ENCODE results near the gene CDKAL1. TPM values are rescaled to one million over a fixed set of nuclear protein-coding genes. Genes with fewer than 3 reads are reported as not detected.

CDKAL1 gene
- total RNA-seq, 4 donors from 2014 or later, result 13.5 to 21.2 (median 17.3) TPM

- Histone ChIP-seq H3K9me3 (peaks cover 0 to 12% (median 4%) of the 10 kb centered on the region in 4 donors), H3K36me3 (peaks cover 0 to 16% (median 0%) of the 10 kb centered on the region in 3 donors), H3K27ac (no peak overlapping the region), H3K4me3 (no peak overlapping the region), H3K27me3 (no peaks in the 10 kb centered on the region), H3K4me1 (peaks cover 0 to 6% (median 0%) of the 10 kb centered on the region in 4 donors)
- no peak for DNase-seq (ENCODE audit: low spot score in 2 of 2)
- TF ChIP-seq EP300 (IDR thresholded peaks at IDR 0.05), result no peak
- no peak for TF ChIP-seq POLR2A (IDR thresholded peaks at IDR 0.05)
- TF ChIP-seq, protein P1, sequence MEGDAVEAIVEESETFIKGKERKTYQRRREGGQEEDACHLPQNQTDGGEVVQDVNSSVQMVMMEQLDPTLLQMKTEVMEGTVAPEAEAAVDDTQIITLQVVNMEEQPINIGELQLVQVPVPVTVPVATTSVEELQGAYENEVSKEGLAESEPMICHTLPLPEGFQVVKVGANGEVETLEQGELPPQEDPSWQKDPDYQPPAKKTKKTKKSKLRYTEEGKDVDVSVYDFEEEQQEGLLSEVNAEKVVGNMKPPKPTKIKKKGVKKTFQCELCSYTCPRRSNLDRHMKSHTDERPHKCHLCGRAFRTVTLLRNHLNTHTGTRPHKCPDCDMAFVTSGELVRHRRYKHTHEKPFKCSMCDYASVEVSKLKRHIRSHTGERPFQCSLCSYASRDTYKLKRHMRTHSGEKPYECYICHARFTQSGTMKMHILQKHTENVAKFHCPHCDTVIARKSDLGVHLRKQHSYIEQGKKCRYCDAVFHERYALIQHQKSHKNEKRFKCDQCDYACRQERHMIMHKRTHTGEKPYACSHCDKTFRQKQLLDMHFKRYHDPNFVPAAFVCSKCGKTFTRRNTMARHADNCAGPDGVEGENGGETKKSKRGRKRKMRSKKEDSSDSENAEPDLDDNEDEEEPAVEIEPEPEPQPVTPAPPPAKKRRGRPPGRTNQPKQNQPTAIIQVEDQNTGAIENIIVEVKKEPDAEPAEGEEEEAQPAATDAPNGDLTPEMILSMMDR (IDR thresholded peaks at IDR 0.05), result no peak
- WGBS, 2 donors, result 22% methylated on average over 6 of the region's 6 CpGs
These were observed 277.0 kb downstream of the CDKAL1 start for GRCh38 chr6:20811109-20811761.

DNA sequence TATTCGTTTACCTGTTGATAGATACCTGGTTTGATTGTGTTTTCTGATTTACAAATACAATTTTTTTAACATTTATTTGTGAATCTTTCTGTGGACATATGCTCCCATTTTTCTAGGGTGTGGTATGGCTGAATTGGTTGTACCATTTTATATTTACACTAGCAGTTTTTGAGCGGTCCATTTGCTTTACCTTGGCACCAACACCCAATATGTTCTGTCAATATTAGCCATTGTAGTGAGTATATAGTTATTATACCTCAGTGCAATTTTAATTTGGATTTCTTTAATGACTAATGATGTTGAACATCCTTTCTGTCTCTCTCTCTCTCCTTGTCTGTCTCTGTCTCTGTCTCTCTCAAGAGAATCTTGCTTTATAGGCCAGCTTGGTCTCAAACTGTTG, 278.5 kb downstream of the CDKAL1 start:
- TF ChIP-seq EP300 (IDR thresholded peaks at IDR 0.05), result no peak
- TF ChIP-seq POLR2A (IDR thresholded peaks at IDR 0.05), result no peak
- TF ChIP-seq, protein P1 (IDR thresholded peaks at IDR 0.05), result no peak
- no peak overlapping the region for H3K4me3 ChIP-seq
- H3K9me3 ChIP-seq, result no peaks in the 10 kb centered on the region
- H3K36me3 ChIP-seq, result peaks cover 0 to 4% (median 0%) of the 10 kb centered on the region in 3 donors
- DNase-seq (ENCODE audit: low spot score in 2 of 2), result no peak
- 95 to 99% methylated on average over 2 of the region's 2 CpGs for WGBS, 2 donors
- H3K4me1 ChIP-seq, result peaks cover 0 to 10% (median 0%) of the 10 kb centered on the region in 4 donors
- H3K27me3 ChIP-seq, result no peaks in the 10 kb centered on the region
- H3K27ac ChIP-seq, result no peak overlapping the region

DNA sequence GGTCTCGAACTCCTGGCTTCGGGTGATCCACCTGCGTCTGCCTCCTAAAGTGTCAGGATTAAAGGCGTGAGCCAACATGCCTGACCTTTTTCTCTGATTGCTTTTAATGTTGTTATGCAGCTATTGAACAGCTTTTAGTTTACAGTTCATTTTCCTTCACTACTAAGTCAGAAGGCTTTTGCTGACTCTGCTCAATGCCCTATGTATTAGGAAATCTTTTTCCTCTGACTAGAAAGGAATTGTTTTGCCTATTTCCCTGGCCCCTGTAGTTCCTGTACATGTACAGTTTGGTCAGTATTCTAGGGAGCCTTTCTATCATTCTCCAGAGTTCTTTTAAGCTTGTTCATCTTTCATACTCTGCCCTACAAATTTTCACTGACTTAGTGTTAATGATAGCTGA, 280.2 kb downstream of the CDKAL1 start:
- TF ChIP-seq, protein P1 (IDR thresholded peaks at IDR 0.05), result no peak
- TF ChIP-seq POLR2A (IDR thresholded peaks at IDR 0.05) (no peak), EP300 (IDR thresholded peaks at IDR 0.05) (no peak)
- no peaks in the 10 kb centered on the region for H3K9me3 ChIP-seq
- WGBS, 2 donors, result 96 to 100% methylated on average over 4 of the region's 4 CpGs
- peaks cover 0 to 4% (median 0%) of the 10 kb centered on the region in 3 donors for H3K36me3 ChIP-seq
- no peak overlapping the region for H3K27ac ChIP-seq
- no peak overlapping the region for H3K4me3 ChIP-seq
- no peak for DNase-seq (ENCODE audit: low spot score in 2 of 2)
- H3K27me3 ChIP-seq, result no peaks in the 10 kb centered on the region
- H3K4me1 ChIP-seq, result peaks cover 0 to 4% (median 0%) of the 10 kb centered on the region in 4 donors

- TF ChIP-seq POLR2A (IDR thresholded peaks at IDR 0.05), result no peak
- TF ChIP-seq, protein P1 (IDR thresholded peaks at IDR 0.05), result no peak
- no peak for TF ChIP-seq EP300 (IDR thresholded peaks at IDR 0.05)
- no peak overlapping the region for H3K27ac ChIP-seq
- no peak for DNase-seq (ENCODE audit: low spot score in 2 of 2)
- H3K36me3 ChIP-seq, result peaks cover 0 to 7% (median 0%) of the 10 kb centered on the region in 3 donors
- no peak overlapping the region for H3K4me3 ChIP-seq
- H3K27me3 ChIP-seq, result no peaks in the 10 kb centered on the region
- WGBS, 2 donors, result 53 to 75% methylated on average over 1 of the region's 1 CpG
- H3K4me1 ChIP-seq, result peaks cover 0 to 4% (median 0%) of the 10 kb centered on the region in 4 donors
- no peaks in the 10 kb centered on the region for H3K9me3 ChIP-seq
These were observed 281.9 kb downstream of the CDKAL1 start for GRCh38 chr6:20816126-20816525.

DNA sequence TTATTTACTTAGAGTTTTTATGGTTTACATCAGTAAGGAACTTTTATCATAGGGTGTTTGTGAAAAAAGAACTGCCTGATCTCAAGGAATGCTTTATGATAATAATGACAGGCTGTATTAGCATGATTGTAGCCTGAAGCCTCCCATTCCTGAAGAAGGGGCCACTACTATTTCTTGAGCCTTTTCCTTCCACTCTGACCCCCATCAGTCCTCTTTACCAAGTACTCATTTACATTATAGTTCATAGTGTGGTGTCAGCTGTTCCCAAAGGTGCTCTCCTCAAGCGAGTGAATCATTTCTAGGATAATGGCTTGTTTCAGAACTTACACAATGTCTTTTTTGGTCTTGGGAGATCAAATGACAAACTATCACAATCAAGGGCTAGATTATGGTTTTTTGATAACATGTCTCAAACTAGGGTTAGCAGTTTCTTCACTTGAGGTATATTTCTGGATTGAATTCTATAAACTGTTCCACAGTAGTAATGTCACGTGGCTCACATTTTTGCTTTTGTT, 283.6 kb downstream of the CDKAL1 start:
- TF ChIP-seq, protein P1 (IDR thresholded peaks at IDR 0.05), result no peak
- peaks cover 0 to 7% (median 0%) of the 10 kb centered on the region in 3 donors for H3K36me3 ChIP-seq
- H3K9me3 ChIP-seq, result no peaks in the 10 kb centered on the region
- DNase-seq (ENCODE audit: low spot score in 2 of 2), result no peak
- no peak overlapping the region for H3K27ac ChIP-seq
- WGBS, 2 donors, result 89 to 91% methylated on average over 2 of the region's 2 CpGs
- peaks cover 0 to 4% (median 0%) of the 10 kb centered on the region in 4 donors for H3K4me1 ChIP-seq
- no peak overlapping the region for H3K4me3 ChIP-seq
- no peaks in the 10 kb centered on the region for H3K27me3 ChIP-seq

Data from tibial nerve (tissue), 4 donors.